SU-DHL-6 (cell line): ENCODE results near the gene TRIM22.
A peak's percentile ranks its signal among the peaks of the same experiment; 100 is the strongest.

Source experiments
- H2AFZ ChIP-seq: fragments of 200-600 bp; sonication (generic); 2 replicates; pipeline ENCODE4 v1.6.1; 2014; ENCODE audit warnings: low read depth, mild to moderate bottlenecking, moderate library complexity, mixed read lengths, antibody characterized with exemption, low read length; ENCODE audit not compliant: severe bottlenecking
- H3F3A ChIP-seq: fragments of 200-600 bp; shearing (Covaris generic); 2 replicates; pipeline ENCODE4 v1.6.0; 2016; ENCODE audit warnings: antibody characterized with exemption, mild to moderate bottlenecking; ENCODE audit not compliant: insufficient read depth
- H3K27ac ChIP-seq: fragments of 200-600 bp; sonication (generic); 2 replicates; pipeline ENCODE4 v1.5.1; 2016; ENCODE audit warnings: low read depth, mild to moderate bottlenecking, low read length, moderate library complexity, mixed read lengths
- H3K27me3 ChIP-seq: fragments of 200-600 bp; sonication (generic), shearing (Covaris generic); 2 replicates; pipeline ENCODE4 v1.6.0; 2014; ENCODE audit warnings: mild to moderate bottlenecking, low read length
- H3K36me3 ChIP-seq: fragments of 200-600 bp; sonication (generic); 2 replicates; pipeline ENCODE4 v1.6.1; 2014; ENCODE audit warnings: mild to moderate bottlenecking, low read length, mixed read lengths
- H3K4me2 ChIP-seq: fragments of 300-600, 200-600 bp; shearing (Covaris generic), sonication (generic); 2 replicates; pipeline ENCODE4 v1.6.0; 2014; ENCODE audit warnings: low read length, low read depth, mild to moderate bottlenecking; ENCODE audit not compliant: poor library complexity, severe bottlenecking
- H3K4me3 ChIP-seq: fragments of 200-600 bp; sonication (generic); 2 replicates; pipeline ENCODE4 v1.5.1; 2014; ENCODE audit warnings: antibody characterized with exemption, low read length, mild to moderate bottlenecking, mixed read lengths; ENCODE audit not compliant: insufficient read depth, poor library complexity, severe bottlenecking
- H3K79me2 ChIP-seq: fragments of 200-600 bp; sonication (generic); 2 replicates; pipeline ENCODE4 v1.6.1; 2014; ENCODE audit warnings: mild to moderate bottlenecking, low read length, moderate library complexity; ENCODE audit not compliant: insufficient read depth
- H3K9ac ChIP-seq: fragments of 200-600 bp; sonication (generic); 2 replicates; pipeline ENCODE4 v1.7.0; 2014; ENCODE audit warnings: mild to moderate bottlenecking, low read length
- H3K9me2 ChIP-seq: fragments of 200-600 bp; sonication (generic); replicated peaks from 2 replicates; pipeline ENCODE4 v1.6.1; 2014; ENCODE audit warnings: low read length; ENCODE audit not compliant: insufficient read depth
- H3K9me3 ChIP-seq: fragments of 200-600 bp; sonication (generic); 2 replicates; pipeline ENCODE4 v1.6.1; 2014; ENCODE audit warnings: low read length, mixed read lengths; ENCODE audit not compliant: insufficient read depth
- H4K20me1 ChIP-seq: fragments of 200-600 bp; sonication (generic); 2 replicates; pipeline ENCODE4 v1.6.1; 2014; ENCODE audit warnings: low read depth, mild to moderate bottlenecking, antibody characterized with exemption, low read length, moderate library complexity, mixed read lengths
- EZH2phosphoT487 ChIP-seq: fragments of 200-600 bp; sonication (generic), shearing (Covaris generic); conservative IDR thresholded peaks from 2 replicates; pipeline ENCODE4 v1.6.1; 2018; ENCODE audit warnings: mild to moderate bottlenecking, antibody characterized with exemption, low read length, moderate library complexity, mixed read lengths
- TF ChIP-seq, protein P1 (sequence below): fragments of 200-600 bp; sonication (generic); IDR thresholded peaks from one replicate; pipeline ENCODE4 v1.5.1; 2017; ENCODE audit warnings: antibody characterized with exemption, mild to moderate bottlenecking, low read length, moderate library complexity; ENCODE audit not compliant: insufficient read depth, poor library complexity, severe bottlenecking

The TRIM22 gene, protein sequence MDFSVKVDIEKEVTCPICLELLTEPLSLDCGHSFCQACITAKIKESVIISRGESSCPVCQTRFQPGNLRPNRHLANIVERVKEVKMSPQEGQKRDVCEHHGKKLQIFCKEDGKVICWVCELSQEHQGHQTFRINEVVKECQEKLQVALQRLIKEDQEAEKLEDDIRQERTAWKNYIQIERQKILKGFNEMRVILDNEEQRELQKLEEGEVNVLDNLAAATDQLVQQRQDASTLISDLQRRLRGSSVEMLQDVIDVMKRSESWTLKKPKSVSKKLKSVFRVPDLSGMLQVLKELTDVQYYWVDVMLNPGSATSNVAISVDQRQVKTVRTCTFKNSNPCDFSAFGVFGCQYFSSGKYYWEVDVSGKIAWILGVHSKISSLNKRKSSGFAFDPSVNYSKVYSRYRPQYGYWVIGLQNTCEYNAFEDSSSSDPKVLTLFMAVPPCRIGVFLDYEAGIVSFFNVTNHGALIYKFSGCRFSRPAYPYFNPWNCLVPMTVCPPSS

DNA sequence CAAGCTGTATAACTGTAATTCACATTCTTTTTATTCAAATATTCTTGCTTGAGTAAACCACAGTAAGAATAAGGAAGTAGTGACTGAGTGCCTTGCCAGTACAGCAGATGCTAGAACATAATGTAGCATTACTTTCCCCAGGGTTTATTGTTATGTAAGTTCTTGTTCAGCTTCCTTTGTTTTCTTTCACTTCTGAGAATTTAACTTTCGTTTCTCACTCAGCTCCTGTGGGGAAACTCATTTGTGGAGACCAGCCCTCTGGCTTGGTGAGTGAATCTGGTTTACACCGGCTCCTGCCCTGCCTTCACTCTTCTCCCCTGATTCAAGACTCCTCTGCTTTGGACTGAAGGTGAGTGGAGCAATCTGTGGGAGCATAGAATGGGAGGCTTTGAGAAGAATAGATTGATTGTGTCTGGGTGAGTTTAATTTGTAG, at the start of gene TRIM22:
TSS of gene TRIM22 (plus strand) at position 240 of the 433 bp plus-strand sequence. CDS start 6,443 bp downstream, outside the sequence.
- Histone ChIP-seq H3F3A (peaks cover 34% of the 10 kb centered on the region), H3K27me3 (no peaks in the 10 kb centered on the region), H3K9me2 (no peaks in the 10 kb centered on the region), H3K9ac (peak within 1 kb of the TSS; percentile 80), H4K20me1 (no peaks in the 10 kb centered on the region), H3K79me2 (peaks cover 34% of the 10 kb centered on the region), H3K9me3 (no peaks in the 10 kb centered on the region), H3K27ac (peak within 1 kb of the TSS; percentile 91), H3K4me2 (peak within 1 kb of the TSS; percentile 80), H3K36me3 (no peaks in the 10 kb centered on the region), H3K4me3 (peak within 1 kb of the TSS; percentile 85), H2AFZ (peak within 1 kb of the TSS; percentile 39)
- no peak for TF ChIP-seq EZH2phosphoT487
- TF ChIP-seq, protein P1, sequence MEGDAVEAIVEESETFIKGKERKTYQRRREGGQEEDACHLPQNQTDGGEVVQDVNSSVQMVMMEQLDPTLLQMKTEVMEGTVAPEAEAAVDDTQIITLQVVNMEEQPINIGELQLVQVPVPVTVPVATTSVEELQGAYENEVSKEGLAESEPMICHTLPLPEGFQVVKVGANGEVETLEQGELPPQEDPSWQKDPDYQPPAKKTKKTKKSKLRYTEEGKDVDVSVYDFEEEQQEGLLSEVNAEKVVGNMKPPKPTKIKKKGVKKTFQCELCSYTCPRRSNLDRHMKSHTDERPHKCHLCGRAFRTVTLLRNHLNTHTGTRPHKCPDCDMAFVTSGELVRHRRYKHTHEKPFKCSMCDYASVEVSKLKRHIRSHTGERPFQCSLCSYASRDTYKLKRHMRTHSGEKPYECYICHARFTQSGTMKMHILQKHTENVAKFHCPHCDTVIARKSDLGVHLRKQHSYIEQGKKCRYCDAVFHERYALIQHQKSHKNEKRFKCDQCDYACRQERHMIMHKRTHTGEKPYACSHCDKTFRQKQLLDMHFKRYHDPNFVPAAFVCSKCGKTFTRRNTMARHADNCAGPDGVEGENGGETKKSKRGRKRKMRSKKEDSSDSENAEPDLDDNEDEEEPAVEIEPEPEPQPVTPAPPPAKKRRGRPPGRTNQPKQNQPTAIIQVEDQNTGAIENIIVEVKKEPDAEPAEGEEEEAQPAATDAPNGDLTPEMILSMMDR: no peak

DNA sequence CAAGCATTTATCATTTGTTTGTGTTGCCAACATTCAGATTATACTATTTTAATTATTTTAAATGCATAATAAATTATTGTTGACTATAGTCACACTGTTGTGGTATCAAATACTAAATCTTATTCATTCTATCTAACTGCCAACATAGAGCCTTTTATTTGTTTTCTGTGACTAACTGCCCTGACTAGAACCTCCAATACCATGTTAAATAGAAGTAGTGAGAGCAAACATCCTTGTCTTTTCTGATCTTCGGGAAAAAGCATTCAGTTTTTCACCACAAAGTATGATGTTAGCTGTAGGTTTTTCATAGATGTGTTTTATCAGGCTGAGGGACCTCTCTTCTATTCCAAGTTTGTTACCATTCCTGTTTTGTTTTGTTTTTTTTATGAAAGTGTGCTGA, 49.6 kb upstream of the TRIM22 start:
- Histone ChIP-seq H3K27ac (no peak overlapping the region), H4K20me1 (no peaks in the 10 kb centered on the region), H3K27me3 (no peaks in the 10 kb centered on the region), H3K79me2 (no peaks in the 10 kb centered on the region), H3K36me3 (peaks cover 8% of the 10 kb centered on the region), H3F3A (no peaks in the 10 kb centered on the region), H2AFZ (no peak overlapping the region), H3K4me2 (no peak overlapping the region), H3K9ac (no peak overlapping the region), H3K9me3 (no peaks in the 10 kb centered on the region), H3K9me2 (no peaks in the 10 kb centered on the region), H3K4me3 (no peak overlapping the region)
- no peak for TF ChIP-seq EZH2phosphoT487
- TF ChIP-seq, protein P1: no peak

DNA sequence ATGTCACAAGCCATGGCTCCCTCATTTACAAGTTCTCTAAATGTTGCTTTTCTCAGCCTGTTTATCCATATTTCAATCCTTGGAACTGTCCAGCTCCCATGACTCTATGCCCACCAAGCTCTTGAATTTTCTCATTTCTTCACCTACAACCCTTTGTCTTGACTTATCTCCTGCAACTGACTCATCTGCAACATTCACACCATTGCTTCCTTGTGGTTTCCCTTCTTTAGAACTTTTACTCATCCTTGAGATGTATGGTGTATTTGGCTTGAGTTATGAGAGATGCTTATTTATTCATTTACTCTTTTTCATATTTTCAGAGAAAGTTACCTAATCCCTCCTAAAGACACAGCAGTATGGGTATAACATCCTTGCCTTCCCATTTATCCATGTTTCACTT, 46.0 kb upstream of the TRIM22 start:
- no peaks in the 10 kb centered on the region for H3K9me3 ChIP-seq
- H3F3A ChIP-seq: no peaks in the 10 kb centered on the region
- H3K4me3 ChIP-seq: no peak overlapping the region
- H2AFZ ChIP-seq: no peak overlapping the region
- H3K27ac ChIP-seq: no peak overlapping the region
- TF ChIP-seq, protein P1: no peak
- TF ChIP-seq EZH2phosphoT487: no peak
- no peaks in the 10 kb centered on the region for H3K79me2 ChIP-seq
- no peaks in the 10 kb centered on the region for H4K20me1 ChIP-seq
- H3K4me2 ChIP-seq: no peak overlapping the region
- no peaks in the 10 kb centered on the region for H3K27me3 ChIP-seq
- 0 out of 2 replicates have a peak, but pooled peaks cover 4% of the 10 kb centered on the region for H3K36me3 ChIP-seq
- no peak overlapping the region for H3K9ac ChIP-seq
- no peaks in the 10 kb centered on the region for H3K9me2 ChIP-seq
